H1 (cell line): ENCODE data around the gene SYNPO. TPM values are rescaled to one million over a fixed set of nuclear protein-coding genes. Genes with fewer than 3 reads are reported as not detected.

Experiments used
- CTCF ChIA-PET: fragments of 300-600 bp; sonication (Branson Sonifier 250); formaldehyde crosslinking; loops from one replicate; lab custom pipeline; 2021; ENCODE audit not compliant: partially characterized antibody; lab: Charles Lee
- POLR2A ChIA-PET: fragments of 300-600 bp; sonication (Branson Sonifier 250); formaldehyde crosslinking; loops from one replicate; lab custom pipeline; 2021; ENCODE audit warnings: inconsistent platforms; ENCODE audit not compliant: partially characterized antibody; lab: Charles Lee
- DNase-seq, 2 experiments: peaks; one replicate each; pipeline versions ENCODE4 v3.0.0 to v3.0.0-alpha.2; 2010 to 2022; ENCODE audit warnings: low spot score in 2 of 2, low read depth in 1 of 2, mixed read lengths in 1 of 2
- FAIRE-seq: peaks from 2 replicates; lab custom pipeline; 2011; peaks lifted over from hg19 to GRCh38; lab: Jason Lieb, UNC
- H2AFZ ChIP-seq: 2 replicates; pipeline ENCODE4 v1.8.1; 2012; ENCODE audit warnings: low read length, inconsistent platforms
- H2AK5ac ChIP-seq: 2 replicates; pipeline ENCODE4 v1.6.1; 2013; ENCODE audit warnings: low read depth, low read length
- H2BK120ac ChIP-seq: replicated peaks from 2 replicates; pipeline ENCODE3; 2013; ENCODE audit warnings: low read depth, low read length, inconsistent platforms
- H2BK12ac ChIP-seq: 2 replicates; pipeline ENCODE4 v1.6.1; 2013; ENCODE audit warnings: low read depth, low read length
- H2BK15ac ChIP-seq: 2 replicates; pipeline ENCODE4 v1.6.1; 2013; ENCODE audit warnings: low read length
- H2BK20ac ChIP-seq: 2 replicates; pipeline ENCODE4 v1.6.1; 2013; ENCODE audit warnings: low read length
- H2BK5ac ChIP-seq: 2 replicates; pipeline ENCODE4 v1.6.1; 2013; ENCODE audit warnings: low read depth, low read length
- H3K14ac ChIP-seq: 2 replicates; pipeline ENCODE4 v1.6.1; 2013; ENCODE audit warnings: inconsistent platforms; ENCODE audit not compliant: insufficient read length
- H3K18ac ChIP-seq: 2 replicates; pipeline ENCODE4 v1.6.1; 2013; ENCODE audit warnings: low read length; ENCODE audit errors: extremely low read depth
- H3K23ac ChIP-seq: 2 replicates; pipeline ENCODE4 v1.6.1; 2013; ENCODE audit warnings: inconsistent platforms; ENCODE audit not compliant: insufficient read length
- H3K23me2 ChIP-seq: 2 replicates; pipeline ENCODE4 v1.6.1; 2013; ENCODE audit warnings: low read depth, low read length
- H3K27ac ChIP-seq: 2 replicates; pipeline ENCODE4 v1.6.1; 2011; ENCODE audit warnings: low read depth, low read length, inconsistent platforms
- H3K27me3 ChIP-seq, 4 experiments: replicated peaks in 1 of 4; 1 replicate in 1 of 4; 2 replicates in 3 of 4; pipeline versions ENCODE4 v1.6.1 to v1.8.1; 2011 to 2013; ENCODE audit warnings: low read length in 3 of 4, mild to moderate bottlenecking in 3 of 4, inconsistent platforms in 2 of 4, mixed read lengths in 2 of 4, moderate library complexity in 1 of 4; ENCODE audit not compliant: control insufficient read depth in 3 of 4, insufficient read depth in 3 of 4; ENCODE audit errors: extremely low read depth in 1 of 4
- H3K36me3 ChIP-seq, 4 experiments: 2 replicates each; pipeline versions ENCODE4 v1.6.1 to v1.8.1; 2011 to 2013; ENCODE audit warnings: mild to moderate bottlenecking in 4 of 4, low read length in 3 of 4, moderate library complexity in 2 of 4, control low read depth in 1 of 4, inconsistent platforms in 1 of 4; ENCODE audit not compliant: insufficient read depth in 4 of 4, control insufficient read depth in 2 of 4
- H3K4ac ChIP-seq: replicated peaks from 2 replicates; pipeline ENCODE3; 2013; ENCODE audit warnings: low read length, low read depth, mixed read lengths, inconsistent platforms; ENCODE audit not compliant: insufficient read length
- H3K4me1 ChIP-seq, 4 experiments: replicated peaks in 1 of 4; 1 replicate in 1 of 4; 2 replicates in 3 of 4; pipeline versions ENCODE4 v1.6.1 to v1.8.1; 2011 to 2013; ENCODE audit warnings: low read length in 3 of 4, inconsistent platforms in 2 of 4, mixed read lengths in 1 of 4; ENCODE audit not compliant: insufficient read depth in 4 of 4, control insufficient read depth in 3 of 4
- H3K4me2 ChIP-seq, 2 experiments: 2 replicates each; pipeline versions ENCODE4 v1.6.1 to v1.8.1; 2011 to 2013; ENCODE audit warnings: low read depth in 2 of 2, low read length in 2 of 2, control low read depth in 1 of 2, inconsistent platforms in 1 of 2, mild to moderate bottlenecking in 1 of 2; ENCODE audit not compliant: insufficient read depth in 1 of 2
- H3K4me3 ChIP-seq, 4 experiments: fragments of 200-600, 300-600 bp in 1 of 4; sonication (generic), shearing (Covaris generic), sonication (Bioruptor Twin) in 1 of 4; 2 replicates each; pipeline versions ENCODE4 v1.5.1 to v1.8.1; 2011 to 2016; ENCODE audit warnings: low read length in 4 of 4, low read depth in 3 of 4, control low read depth in 2 of 4, inconsistent platforms in 2 of 4, mild to moderate bottlenecking in 2 of 4, mixed read lengths in 1 of 4, moderate library complexity in 1 of 4; ENCODE audit not compliant: insufficient read depth in 2 of 4; ENCODE audit errors: extremely low read depth in 1 of 4
- H3K56ac ChIP-seq: replicated peaks from 2 replicates; pipeline ENCODE3; 2013; ENCODE audit warnings: low read depth, mild to moderate bottlenecking, mixed read lengths, low read length, inconsistent platforms; ENCODE audit not compliant: insufficient read length
- H3K79me1 ChIP-seq: 2 replicates; pipeline ENCODE4 v1.6.1; 2013; ENCODE audit warnings: low read depth, low read length, control low read depth
- H3K79me2 ChIP-seq, 2 experiments: 2 replicates each; pipeline versions ENCODE4 v1.6.1 to v1.8.1; 2012 to 2013; ENCODE audit warnings: low read length in 2 of 2, mild to moderate bottlenecking in 2 of 2, inconsistent platforms in 1 of 2; ENCODE audit not compliant: insufficient read depth in 2 of 2, control insufficient read depth in 1 of 2
- H3K9ac ChIP-seq, 4 experiments: replicated peaks in 1 of 4; 1 replicate in 1 of 4; 2 replicates in 3 of 4; pipeline versions ENCODE4 v1.6.1 to v1.8.1; 2011 to 2013; ENCODE audit warnings: low read depth in 3 of 4, low read length in 3 of 4, control low read depth in 2 of 4, mild to moderate bottlenecking in 2 of 4, moderate library complexity in 2 of 4, inconsistent platforms in 1 of 4; ENCODE audit errors: extremely low read depth in 1 of 4
- H3K9me3 ChIP-seq, 2 experiments: 2 replicates each; pipeline versions ENCODE4 v1.6.1 to v1.8.1; 2012 to 2013; ENCODE audit warnings: mild to moderate bottlenecking in 2 of 2, moderate library complexity in 2 of 2, control low read depth in 1 of 2, inconsistent platforms in 1 of 2, low read depth in 1 of 2, low read length in 1 of 2, mixed read lengths in 1 of 2; ENCODE audit not compliant: insufficient read depth in 2 of 2
- H4K20me1 ChIP-seq, 2 experiments: replicated peaks in 1 of 2; 2 replicates each; pipeline versions ENCODE3 to v1.8.1; 2011 to 2013; ENCODE audit warnings: inconsistent platforms in 2 of 2, low read length in 2 of 2, mild to moderate bottlenecking in 1 of 2; ENCODE audit not compliant: insufficient read depth in 2 of 2, control insufficient read depth in 1 of 2
- H4K5ac ChIP-seq: 2 replicates; pipeline ENCODE4 v1.6.1; 2013; ENCODE audit warnings: low read length, low read depth, mixed read lengths, inconsistent platforms; ENCODE audit not compliant: insufficient read length
- H4K8ac ChIP-seq: 2 replicates; pipeline ENCODE4 v1.8.0; 2013; ENCODE audit warnings: mild to moderate bottlenecking, moderate library complexity, low read length, inconsistent platforms; ENCODE audit not compliant: insufficient read depth; ENCODE audit errors: extremely low read depth
- H4K91ac ChIP-seq: replicated peaks from 2 replicates; pipeline ENCODE3; 2013; ENCODE audit warnings: low read length, mixed read lengths, inconsistent platforms; ENCODE audit not compliant: insufficient read length
- CEBPB ChIP-seq: IDR thresholded peaks from 2 replicates; pipeline ENCODE4 v1.6.1; 2012; ENCODE audit warnings: low read depth, low read length
- CHD2 ChIP-seq: IDR thresholded peaks from 2 replicates; pipeline ENCODE4 v1.6.1; 2012; ENCODE audit warnings: low read length, improper control_type of control experiment
- HDAC2 ChIP-seq, 2 experiments: fragments of 300-600 bp in 1 of 2; sonication (generic) in 1 of 2; IDR thresholded peaks; 2 replicates each; pipeline ENCODE4 v1.6.1; 2011 to 2012; ENCODE audit warnings: low read depth in 2 of 2, low read length in 2 of 2, mild to moderate bottlenecking in 2 of 2, moderate library complexity in 2 of 2, borderline replicate concordance in 1 of 2, inconsistent platforms in 1 of 2
- KDM1A ChIP-seq: fragments of 200-600, 300-600 bp; sonication (generic); IDR thresholded peaks from 2 replicates; pipeline ENCODE4 v1.7.1; 2016; ENCODE audit warnings: mild to moderate bottlenecking, low read length, borderline replicate concordance
- KDM4A ChIP-seq: IDR thresholded peaks from one replicate; pipeline ENCODE4 v1.7.1; 2012; ENCODE audit warnings: low read depth, mild to moderate bottlenecking, moderate library complexity, low read length, inconsistent platforms; ENCODE audit not compliant: severe bottlenecking
- WGBS, 2 experiments: shearing (Covaris generic) in 1 of 2; methylation state at CpG; one replicate each; pipeline versions ENCODE4 v1.1.6 to v1.1.7; 2013 to 2015; ENCODE audit warnings: low lambda C conversion rate in 2 of 2, mixed read lengths in 2 of 2, inconsistent platforms in 1 of 2, low coverage in 1 of 2, missing lambda C conversion rate in 1 of 2; ENCODE audit not compliant: insufficient replicate concordance in 2 of 2, insufficient coverage in 1 of 2, insufficient read length in 1 of 2; ENCODE audit errors: extremely low coverage in 1 of 2, missing lambda C conversion rate in 1 of 2; 5-methylcytosine and 5-hydroxymethylcytosine counted together
- long read RNA-seq, 2 experiments: library from RNA in 1 of 2; library from capped mRNA in 1 of 2; stranded (forward); transcript quantifications; one replicate each; pipeline ENCODE4 v2.0.0, GENCODE V29; 2021; ENCODE audit warnings: inconsistent platforms in 1 of 2
- polyA minus RNA-seq, 3 experiments: library from RNA; depleted of rRNA, polyadenylated mRNA; stranded (reverse); fragments of >200 nt; gene quantifications; 1 replicate in 2 of 3; 2 replicates in 1 of 3; pipeline ENCODE4 v1.2.3, GENCODE V29; 2011
- polyA plus RNA-seq, 7 experiments: library from polyadenylated mRNA; depleted of rRNA in 3 of 7; stranded (reverse) in 5 of 7; unstranded in 2 of 7; fragments of >200 nt in 5 of 7; fragments of 200-250 nt in 2 of 7; gene quantifications; 1 replicate in 5 of 7; 2 replicates in 1 of 7; 4 replicates in 1 of 7; pipeline versions ENCODE4 v1.2.1 to v1.2.3, GENCODE V29; 2011 to 2013; ENCODE audit warnings: missing spikeins in 2 of 7, mixed read lengths in 2 of 7
- total RNA-seq: library from RNA; stranded (reverse); fragmentation: NEBNext Ultra II Directional; extraction: Animal tissue kit (Norgen Biotek cat#: 25700); gene quantifications from 2 replicates; pipeline ENCODE4 v1.2.1, GENCODE V29; 2021

Gene SYNPO, protein sequence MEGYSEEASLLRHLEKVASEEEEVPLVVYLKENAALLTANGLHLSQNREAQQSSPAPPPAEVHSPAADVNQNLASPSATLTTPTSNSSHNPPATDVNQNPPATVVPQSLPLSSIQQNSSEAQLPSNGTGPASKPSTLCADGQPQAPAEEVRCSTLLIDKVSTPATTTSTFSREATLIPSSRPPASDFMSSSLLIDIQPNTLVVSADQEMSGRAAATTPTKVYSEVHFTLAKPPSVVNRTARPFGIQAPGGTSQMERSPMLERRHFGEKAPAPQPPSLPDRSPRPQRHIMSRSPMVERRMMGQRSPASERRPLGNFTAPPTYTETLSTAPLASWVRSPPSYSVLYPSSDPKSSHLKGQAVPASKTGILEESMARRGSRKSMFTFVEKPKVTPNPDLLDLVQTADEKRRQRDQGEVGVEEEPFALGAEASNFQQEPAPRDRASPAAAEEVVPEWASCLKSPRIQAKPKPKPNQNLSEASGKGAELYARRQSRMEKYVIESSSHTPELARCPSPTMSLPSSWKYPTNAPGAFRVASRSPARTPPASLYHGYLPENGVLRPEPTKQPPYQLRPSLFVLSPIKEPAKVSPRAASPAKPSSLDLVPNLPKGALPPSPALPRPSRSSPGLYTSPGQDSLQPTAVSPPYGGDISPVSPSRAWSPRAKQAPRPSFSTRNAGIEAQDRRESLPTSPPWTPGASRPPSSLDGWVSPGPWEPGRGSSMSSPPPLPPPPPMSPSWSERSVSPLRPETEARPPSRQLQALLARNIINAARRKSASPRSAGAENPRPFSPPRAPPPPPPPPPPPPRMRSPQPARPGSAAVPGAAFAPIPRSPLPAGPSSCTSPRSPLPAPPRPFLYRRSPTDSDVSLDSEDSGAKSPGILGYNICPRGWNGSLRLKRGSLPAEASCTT
- total RNA-seq: 1.9 and 2.3 TPM in 2 replicates
- polyA plus RNA-seq (2011; rRNA removed): 2.2 and 2.3 TPM in 2 replicates
- polyA plus RNA-seq (2011; cell fraction: cytosol; rRNA removed): 1.7 TPM
- 3.0 TPM for polyA plus RNA-seq (2011; cell fraction: nucleus; rRNA removed)
- polyA plus RNA-seq (2012, experiment 1 of 2): 0.95 to 1.6 TPM (median 1.3 TPM) in 4 replicates
- polyA plus RNA-seq (2012, experiment 2 of 2): 1.3 TPM
- 1.9 TPM for polyA plus RNA-seq (2013, experiment 1 of 2)
- 1.7 TPM for polyA plus RNA-seq (2013, experiment 2 of 2)
- 1.8 and 5.5 TPM in 2 replicates for polyA minus RNA-seq (2011; rRNA and poly(A)+ RNA removed)
- polyA minus RNA-seq (2011; cell fraction: cytosol; rRNA and poly(A)+ RNA removed): 1.2 TPM
- polyA minus RNA-seq (2011; cell fraction: nucleus; rRNA and poly(A)+ RNA removed): 3.1 TPM
- long read RNA-seq, experiment 1, partial matches to known transcripts: 0 of 1 reads
- long read RNA-seq, experiment 1, other reads (novel, unspliced or antisense): 1 of 1 reads
- long read RNA-seq, experiment 2: 0 reads

DNA sequence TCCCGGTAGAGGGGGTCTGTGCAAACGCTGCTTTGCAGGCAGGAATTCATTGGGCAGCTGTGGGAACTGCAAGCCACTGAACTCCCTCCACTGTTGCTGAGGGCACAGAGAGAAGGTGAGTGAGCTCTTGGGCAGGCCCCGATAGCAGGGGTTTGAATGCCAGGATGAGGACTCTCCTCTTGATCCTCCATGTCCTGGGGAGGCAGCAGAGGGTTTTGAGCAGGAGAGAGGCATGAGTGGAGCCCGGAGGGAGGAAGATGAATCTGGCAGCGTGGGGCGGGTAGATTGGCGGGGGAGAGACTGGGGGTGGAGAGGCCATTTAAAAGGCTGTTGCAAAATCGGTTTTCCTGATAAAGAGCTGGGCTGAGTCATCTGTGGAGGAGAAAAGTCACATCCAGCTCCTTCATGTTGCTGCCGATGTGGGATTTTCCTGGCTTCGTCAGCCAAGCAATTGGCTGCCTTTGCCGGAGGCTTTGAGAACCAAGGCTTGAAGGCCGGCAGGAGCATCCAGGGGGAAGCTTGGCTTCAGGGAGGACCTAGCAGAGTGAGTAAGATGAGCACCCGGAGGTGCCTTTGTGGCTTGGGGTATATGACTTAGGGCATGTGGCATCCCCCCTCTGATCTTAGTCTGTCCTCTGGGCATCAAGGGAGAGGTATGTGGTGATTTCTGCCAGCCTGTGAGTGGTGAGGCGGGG, at the start of gene SYNPO:
TSS of gene SYNPO (plus strand) at position 350 of the 695 bp plus-strand sequence. CDS start 7,616 bp downstream, outside the sequence.
- H3K9ac ChIP-seq: no peak within 1 kb of the TSS
- no peaks in the 10 kb centered on the region for H3K79me2 ChIP-seq
- no peak within 1 kb of the TSS; the same call in 1 of the 2 replicates for H2BK20ac ChIP-seq
- H3K27me3 ChIP-seq: no peaks in the 10 kb centered on the region
- no peak within 1 kb of the TSS for H3K4me3 ChIP-seq
- H3K14ac ChIP-seq: no peak within 1 kb of the TSS
- FAIRE-seq (no peak), DNase-seq (no peak)
- H4K8ac ChIP-seq: no peak within 1 kb of the TSS; the same call in 1 of the 2 replicates
- POLR2A ChIA-PET: interaction anchor here (0.7 to 1.5 kb wide), 3 partner anchors 31 to 190 kb away, joined by 3 read pairs; no protein-coding TSS in a partner anchor
- H3K4me2 ChIP-seq: no peak within 1 kb of the TSS
- H2BK15ac ChIP-seq: 0 out of 2 replicates have a peak within 1 kb of the TSS, but pooled peaks have one; percentile 72
- H2BK5ac ChIP-seq: no peak within 1 kb of the TSS
- H2BK120ac ChIP-seq: peak within 1 kb of the TSS; percentile 14
- H3K23me2 ChIP-seq: no peaks in the 10 kb centered on the region
- no peak within 1 kb of the TSS for H4K91ac ChIP-seq
- H3K4ac ChIP-seq: peak within 1 kb of the TSS; percentile 66
- H3K27ac ChIP-seq: no peak within 1 kb of the TSS
- H3K56ac ChIP-seq: no peak within 1 kb of the TSS
- H4K20me1 ChIP-seq: no peaks in the 10 kb centered on the region
- H2AFZ ChIP-seq: no peak within 1 kb of the TSS
- no peaks in the 10 kb centered on the region for H3K36me3 ChIP-seq
- H3K9me3 ChIP-seq: no peaks in the 10 kb centered on the region
- CTCF ChIA-PET: interaction anchor here (0.7 to 18.4 kb wide), 8 partner anchors 15 to 337 kb away, joined by 3 to 247 read pairs (median 7); partner anchors contain the start of genes ARSI and MYOZ3
- H2AK5ac ChIP-seq: no peak within 1 kb of the TSS
- H3K23ac ChIP-seq: no peak within 1 kb of the TSS
- WGBS, 2 experiments: 84% methylated on average over 14 of the region's 14 CpGs; no CpG with 5 or more reads in 1 of the 2 experiments
- H2BK12ac ChIP-seq: peak within 1 kb of the TSS; percentile 23; the same call in 1 of the 2 replicates
- peaks cover 0 to 26% (median 15%) of the 10 kb centered on the region in 4 experiments; a peak in 6 of 7 replicates for H3K4me1 ChIP-seq
- no peaks in the 10 kb centered on the region for H3K79me1 ChIP-seq
- H4K5ac ChIP-seq: no peak within 1 kb of the TSS
- H3K18ac ChIP-seq: 0 out of 2 replicates have a peak within 1 kb of the TSS, but pooled peaks have one; percentile 28
- TF ChIP-seq CEBPB: no peak
- no peak for TF ChIP-seq CHD2
- no peak for TF ChIP-seq KDM1A
- TF ChIP-seq KDM4A: no peak
- no peak for TF ChIP-seq HDAC2 (IDR thresholded peaks at IDR 0.05; ENCODE audit: borderline replicate concordance in 1 of 2, low read depth in 2 of 2, low read length in 2 of 2)
